ENCODE results near the gene SENP3. TPM values are rescaled to one million over a fixed set of nuclear protein-coding genes. Genes with fewer than 3 reads are reported as not detected.

SENP3 gene
- total RNA-seq, 2 donors from 2014 or later: 71.5 to 82.3 TPM

GRCh38 chr17:7513850-7514419, 47.8 kb upstream of the SENP3 start:
- peaks cover 64% of the 10 kb centered on the region for H3K36me3 ChIP-seq (ENCODE audit: control insufficient read depth, insufficient read depth, low read length)
- no peak overlapping the region for H3K9ac ChIP-seq (ENCODE audit: extremely low read depth, low read length, poor library complexity, severe bottlenecking)
- no peaks in the 10 kb centered on the region for H3K4me1 ChIP-seq (ENCODE audit: control insufficient read depth, insufficient read depth, low read length)
- Mint-ChIP-seq H3K9me3 (no peaks in the 10 kb centered on the region), H3K27me3 (ENCODE audit: insufficient read depth) (no peaks in the 10 kb centered on the region), H3K36me3 (ENCODE audit: low read depth) (peaks cover 57% of the 10 kb centered on the region), H3K27ac (no peak overlapping the region), H3K4me1 (no peaks in the 10 kb centered on the region), H3K4me3 (no peak overlapping the region)
- no peak for TF ChIP-seq CTCF (conservative IDR thresholded peaks at IDR 0.05)
- no peaks in the 10 kb centered on the region for H3K27me3 ChIP-seq (ENCODE audit: control insufficient read depth, insufficient read depth, low read length, poor library complexity, severe bottlenecking)
- WGBS, 2 experiments (ENCODE audit: insufficient coverage in 1 of 2, insufficient read length in 1 of 2): 89 to 92% methylated on average over 5 to 17 of the region's 17 CpGs
- no peak overlapping the region for H3K27ac ChIP-seq (ENCODE audit: low read depth, low read length)
- DNase-seq: no peak
- H3K4me3 ChIP-seq (ENCODE audit: low read length): no peak overlapping the region
- H3K9me3 ChIP-seq (ENCODE audit: control insufficient read depth, low read length): no peaks in the 10 kb centered on the region

- no peak overlapping the region for H3K27ac ChIP-seq (ENCODE audit: low read depth, low read length)
- WGBS, 2 experiments (ENCODE audit: insufficient coverage in 1 of 2, insufficient read length in 1 of 2): 84 to 87% methylated on average over 8 to 13 of the region's 13 CpGs
- H3K9me3 Mint-ChIP-seq: no peaks in the 10 kb centered on the region
- no peaks in the 10 kb centered on the region for H3K27me3 Mint-ChIP-seq (ENCODE audit: insufficient read depth)
- H3K36me3 ChIP-seq (ENCODE audit: control insufficient read depth, insufficient read depth, low read length): peaks cover 42% of the 10 kb centered on the region
- peaks cover 36% of the 10 kb centered on the region for H3K36me3 Mint-ChIP-seq (ENCODE audit: low read depth)
- H3K27ac Mint-ChIP-seq: no peak overlapping the region
- no peak overlapping the region for H3K4me3 Mint-ChIP-seq
- no peaks in the 10 kb centered on the region for H3K9me3 ChIP-seq (ENCODE audit: control insufficient read depth, low read length)
- H3K4me1 Mint-ChIP-seq: no peaks in the 10 kb centered on the region
- no peak overlapping the region for H3K9ac ChIP-seq (ENCODE audit: extremely low read depth, low read length, poor library complexity, severe bottlenecking)
- H3K27me3 ChIP-seq (ENCODE audit: control insufficient read depth, insufficient read depth, low read length, poor library complexity, severe bottlenecking): no peaks in the 10 kb centered on the region
- no peak overlapping the region for H3K4me3 ChIP-seq (ENCODE audit: low read length)
- TF ChIP-seq CTCF (conservative IDR thresholded peaks at IDR 0.05): no peak
- DNase-seq: no peak
- no peaks in the 10 kb centered on the region for H3K4me1 ChIP-seq (ENCODE audit: control insufficient read depth, insufficient read depth, low read length)
These were observed 45.7 kb upstream of the SENP3 start for GRCh38 chr17:7515911-7516610.

GRCh38 chr17:7523033-7523432, 38.7 kb upstream of the SENP3 start:
- H3K36me3 ChIP-seq (ENCODE audit: control insufficient read depth, insufficient read depth, low read length): no peaks in the 10 kb centered on the region
- H3K27me3 Mint-ChIP-seq (ENCODE audit: insufficient read depth): peaks cover 11% of the 10 kb centered on the region
- no peak overlapping the region for H3K9ac ChIP-seq (ENCODE audit: extremely low read depth, low read length, poor library complexity, severe bottlenecking)
- peaks cover 31% of the 10 kb centered on the region for H3K9me3 Mint-ChIP-seq
- H3K27me3 ChIP-seq (ENCODE audit: control insufficient read depth, insufficient read depth, low read length, poor library complexity, severe bottlenecking): no peaks in the 10 kb centered on the region
- no peaks in the 10 kb centered on the region for H3K4me1 ChIP-seq (ENCODE audit: control insufficient read depth, insufficient read depth, low read length)
- H3K4me3 Mint-ChIP-seq: no peak overlapping the region
- no peaks in the 10 kb centered on the region for H3K4me1 Mint-ChIP-seq
- H3K27ac Mint-ChIP-seq: peak overlapping the region; percentile 48
- H3K4me3 ChIP-seq (ENCODE audit: low read length): no peak overlapping the region
- WGBS, 2 experiments (ENCODE audit: insufficient coverage in 1 of 2, insufficient read length in 1 of 2): 43 to 68% methylated on average over 7 to 10 of the region's 10 CpGs
- peak; percentile 87 for DNase-seq
- TF ChIP-seq CTCF (conservative IDR thresholded peaks at IDR 0.05): peak; percentile 82
- no peak overlapping the region for H3K27ac ChIP-seq (ENCODE audit: low read depth, low read length)
- H3K9me3 ChIP-seq (ENCODE audit: control insufficient read depth, low read length): peaks cover 10% of the 10 kb centered on the region
- H3K36me3 Mint-ChIP-seq (ENCODE audit: low read depth): no peaks in the 10 kb centered on the region
